Activated T-helper 9 cell treated with anti-CD3 and anti-CD28 coated beads, Interleukin-2, amount 50 U/mL, for 16 hours (primary cell): ENCODE results near the gene COL1A1.

ENCODE experiments used
- DNase-seq: peaks from one replicate; pipeline ENCODE4 v3.0.0-alpha.2; 2020; ENCODE audit warnings: low read depth

The COL1A1 gene

DNA sequence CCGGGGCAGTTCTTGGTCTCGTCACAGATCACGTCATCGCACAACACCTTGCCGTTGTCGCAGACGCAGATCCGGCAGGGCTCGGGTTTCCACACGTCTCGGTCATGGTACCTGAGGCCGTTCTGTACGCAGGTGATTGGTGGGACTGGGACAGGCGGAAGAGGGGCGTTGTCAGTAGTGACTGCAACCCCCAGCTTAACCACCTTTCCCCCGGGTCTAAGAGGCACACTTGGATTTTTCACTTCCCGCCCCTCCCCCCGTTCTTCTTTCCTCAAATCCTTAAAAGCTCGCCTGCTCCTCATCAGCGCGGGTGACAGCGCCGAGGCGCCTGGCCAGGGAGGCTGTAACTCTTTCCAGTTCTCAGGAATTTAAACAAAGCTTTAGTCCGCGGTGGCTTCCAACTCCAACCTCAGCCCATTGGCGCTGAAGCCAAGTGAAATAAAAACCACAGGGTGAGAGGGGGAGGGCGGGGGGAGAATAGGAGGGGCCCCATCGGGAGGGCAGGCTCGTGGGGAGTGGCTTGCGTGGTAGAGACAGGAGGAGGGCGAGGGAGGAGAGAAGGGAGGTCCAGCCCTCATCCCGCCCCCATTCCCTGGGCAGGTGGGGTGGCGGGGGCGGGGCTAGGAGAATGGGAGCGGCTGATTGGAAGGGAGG is 1.5 kb downstream of the COL1A1 start:
- peak; percentile 50 for DNase-seq

- DNase-seq, result no peak
These were observed 2.1 kb downstream of the COL1A1 start for GRCh38 chr17:50199211-50199802.

GRCh38 chr17:50198026-50198669 is 3.3 kb downstream of the COL1A1 start:
- peak; percentile 31 for DNase-seq

DNA sequence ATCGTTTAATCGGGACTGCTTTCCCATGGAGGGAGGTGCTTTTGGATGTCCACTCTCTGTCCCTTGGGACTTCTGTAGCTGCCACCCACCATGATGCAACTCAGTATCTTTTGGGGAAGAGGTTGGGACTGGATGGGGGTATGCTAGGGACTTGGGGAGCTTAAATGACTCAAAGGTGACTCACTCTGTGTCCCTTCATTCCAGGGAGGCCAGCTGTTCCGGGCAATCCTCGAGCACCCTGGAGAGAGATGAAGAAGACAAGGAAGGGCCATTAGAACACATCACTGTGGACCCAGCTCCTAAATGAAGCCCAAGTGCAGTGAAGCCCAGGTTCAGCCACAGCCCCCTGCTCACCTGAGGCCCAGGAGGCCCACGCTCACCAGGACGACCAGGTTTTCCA is 4.6 kb downstream of the COL1A1 start:
- DNase-seq, result no peak

GRCh38 chr17:50196036-50196435 is 5.4 kb downstream of the COL1A1 start:
- DNase-seq, result no peak

- no peak for DNase-seq
These were observed 6.2 kb downstream of the COL1A1 start for GRCh38 chr17:50194934-50195865.

DNA sequence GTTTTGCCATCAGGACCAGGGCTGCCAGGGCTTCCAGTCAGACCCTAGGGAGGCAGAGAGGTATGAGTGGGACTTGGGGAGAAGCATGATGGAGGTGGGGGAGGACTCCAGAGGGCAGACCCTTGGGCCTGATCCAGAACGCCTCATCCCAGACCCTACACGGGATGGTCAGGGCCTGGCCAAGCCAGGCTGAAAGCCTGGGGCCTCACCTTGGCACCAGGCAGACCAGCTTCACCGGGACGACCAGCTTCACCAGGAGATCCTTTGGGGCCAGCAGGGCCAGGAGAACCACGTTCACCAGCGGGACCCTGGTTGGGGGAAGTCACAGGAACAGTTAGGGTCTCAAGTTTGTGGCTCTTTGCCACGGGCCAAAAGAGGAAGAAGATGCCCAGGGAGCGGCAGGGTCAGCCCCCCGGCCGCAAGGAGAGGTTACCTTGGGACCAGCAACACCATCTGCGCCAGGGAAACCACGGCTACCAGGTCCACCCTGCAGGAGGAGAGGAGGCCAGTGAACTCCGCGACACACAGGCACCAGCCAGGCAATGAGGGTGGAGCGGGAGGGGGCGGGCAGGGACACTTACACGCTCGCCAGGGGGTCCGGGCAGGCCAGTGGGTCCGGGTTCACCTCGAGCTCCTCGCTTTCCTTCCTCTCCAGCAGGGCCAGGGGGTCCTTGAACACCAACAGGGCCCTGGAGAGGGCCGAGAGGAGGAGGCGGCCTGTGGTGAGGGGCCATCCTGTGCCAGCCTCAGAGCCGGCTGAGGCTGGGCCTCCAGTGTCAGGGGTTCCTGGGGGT is 7.1 kb downstream of the COL1A1 start:
- no peak for DNase-seq

- DNase-seq, result no peak
These were observed 8.7 kb downstream of the COL1A1 start for GRCh38 chr17:50192618-50193291.

- DNase-seq, result no peak
These were observed 9.2 kb downstream of the COL1A1 start for GRCh38 chr17:50192144-50192617.

DNA sequence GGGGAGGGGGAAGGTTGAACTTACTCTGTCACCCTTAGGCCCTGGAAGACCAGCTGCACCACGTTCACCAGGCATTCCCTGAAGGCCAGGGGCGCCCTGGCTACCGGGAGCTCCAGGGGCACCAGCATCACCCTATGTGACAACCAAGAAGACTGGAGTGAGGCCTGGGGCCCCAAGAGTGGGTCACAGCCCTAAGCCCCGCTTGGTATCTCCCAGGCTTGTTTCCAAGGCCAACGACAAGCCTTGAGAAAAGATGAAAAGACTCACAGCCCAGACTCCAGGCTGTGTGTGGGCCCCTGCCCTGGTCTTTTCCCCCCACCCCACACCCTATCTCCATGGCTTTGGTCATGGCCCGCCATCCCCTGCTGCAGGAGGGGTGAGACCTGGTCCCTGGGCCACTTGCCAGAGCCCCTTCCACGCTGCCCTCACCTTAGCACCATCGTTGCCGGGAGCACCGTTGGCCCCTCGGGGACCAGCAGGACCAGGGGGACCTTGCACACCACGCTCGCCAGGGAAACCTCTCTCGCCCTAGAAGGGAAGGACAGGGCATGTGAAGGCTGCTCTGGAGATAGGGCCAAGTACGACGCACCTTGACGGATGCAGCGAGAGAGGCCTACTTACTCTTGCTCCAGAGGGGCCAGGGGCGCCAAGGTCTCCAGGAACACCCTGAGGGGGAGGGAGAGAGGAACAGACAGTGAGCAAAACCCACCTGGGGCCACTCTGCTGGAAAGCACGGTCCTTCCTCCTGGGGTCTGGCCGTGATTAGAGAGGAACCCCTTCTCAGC is 9.9 kb downstream of the COL1A1 start:
- no peak for DNase-seq

GRCh38 chr17:50190603-50191358 is 10.7 kb downstream of the COL1A1 start:
- DNase-seq, result no peak

DNA sequence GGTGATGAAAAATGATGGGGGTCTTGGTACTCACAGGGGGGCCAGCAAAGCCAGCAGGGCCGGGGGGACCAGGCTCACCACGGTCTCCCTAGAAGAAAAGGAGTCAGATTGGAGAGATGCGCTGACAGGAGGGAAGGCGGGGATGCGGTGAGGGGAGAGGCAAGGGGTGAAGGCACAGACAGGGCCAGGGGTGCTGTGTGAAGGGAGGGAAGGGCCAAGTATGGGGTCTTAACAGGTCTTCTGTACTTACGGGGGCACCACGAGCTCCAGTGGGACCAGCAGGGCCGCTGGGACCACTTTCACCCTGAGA is 11.2 kb downstream of the COL1A1 start:
- DNase-seq, result no peak

DNA sequence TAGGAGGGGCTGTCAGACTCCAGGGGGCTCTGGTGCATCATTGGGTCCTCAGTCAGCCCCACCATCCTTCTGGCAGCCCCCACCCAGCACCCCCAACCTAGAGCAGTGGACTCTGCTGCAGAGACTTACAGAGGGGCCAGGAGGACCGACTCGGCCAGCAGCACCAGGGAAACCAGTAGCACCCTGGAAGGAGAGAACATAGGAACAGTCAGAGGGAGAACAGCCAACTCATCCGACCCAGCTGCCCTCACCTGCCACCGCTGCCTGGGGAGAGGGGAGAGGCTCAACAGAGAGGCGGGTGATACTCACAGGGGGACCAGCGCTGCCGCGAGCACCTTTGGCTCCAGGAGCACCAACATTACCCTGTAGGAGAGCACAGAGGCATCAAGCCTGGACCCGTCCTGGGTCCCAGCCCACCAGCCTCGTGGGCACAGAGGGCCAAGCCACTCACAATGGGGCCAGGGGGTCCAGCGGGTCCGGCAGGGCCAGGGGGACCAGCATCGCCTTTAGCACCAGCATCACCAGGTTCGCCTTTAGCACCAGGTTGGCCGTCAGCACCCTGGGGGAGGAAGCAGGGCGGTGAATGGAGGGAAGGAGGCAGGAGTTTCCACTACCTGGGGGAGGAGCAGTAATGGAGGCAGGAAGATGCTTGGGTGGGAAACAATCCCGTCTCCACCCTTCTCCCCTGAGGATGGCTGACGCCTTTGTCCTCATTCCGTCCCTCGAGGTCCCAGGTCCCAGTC is 11.7 kb downstream of the COL1A1 start:
- no peak for DNase-seq

GRCh38 chr17:50188921-50189549 is 12.4 kb downstream of the COL1A1 start:
- no peak for DNase-seq

GRCh38 chr17:50188531-50188920 is 12.9 kb downstream of the COL1A1 start:
- DNase-seq, result no peak

GRCh38 chr17:50187751-50188530 is 13.5 kb downstream of the COL1A1 start:
- DNase-seq, result no peak

- DNase-seq, result no peak
These were observed 14.1 kb downstream of the COL1A1 start for GRCh38 chr17:50187394-50187725.
